ENCODE measurements around the gene CLIC5.

CLIC5 gene

DNA sequence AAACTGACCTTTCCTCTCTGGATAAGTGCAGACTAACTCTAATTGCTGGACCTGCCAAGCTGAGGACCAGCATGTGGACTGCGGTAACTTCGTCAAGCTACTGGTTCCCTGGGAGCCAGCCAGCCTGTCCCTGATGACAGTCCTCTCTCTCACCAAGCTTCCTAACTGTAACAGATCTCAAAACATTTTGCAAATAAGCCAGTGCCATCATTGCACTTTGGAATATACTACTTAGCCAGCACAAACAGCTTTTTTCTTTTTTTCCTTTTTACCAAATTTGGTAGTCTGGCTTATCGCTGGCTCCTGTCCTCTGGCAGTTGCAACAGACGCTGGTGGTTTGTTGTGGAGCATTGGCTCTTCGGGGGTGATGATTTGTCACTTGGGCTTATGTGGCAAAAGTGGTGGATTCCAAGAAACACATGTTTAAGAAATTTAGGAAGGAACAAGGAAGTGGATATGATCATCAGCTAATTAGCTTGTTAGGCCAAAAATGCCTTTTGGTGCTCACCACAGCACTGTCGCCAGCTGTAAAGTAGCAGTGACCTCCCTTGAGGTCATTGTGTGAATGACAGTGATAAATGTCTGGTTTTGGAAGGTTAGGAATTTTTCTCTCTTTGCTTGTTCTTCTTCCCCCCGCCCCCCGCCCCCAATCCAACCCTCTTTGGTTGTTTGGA, 171.7 kb downstream of the CLIC5 start:
- DNase-seq (ENCODE audit: low spot score) = no peak

DNA sequence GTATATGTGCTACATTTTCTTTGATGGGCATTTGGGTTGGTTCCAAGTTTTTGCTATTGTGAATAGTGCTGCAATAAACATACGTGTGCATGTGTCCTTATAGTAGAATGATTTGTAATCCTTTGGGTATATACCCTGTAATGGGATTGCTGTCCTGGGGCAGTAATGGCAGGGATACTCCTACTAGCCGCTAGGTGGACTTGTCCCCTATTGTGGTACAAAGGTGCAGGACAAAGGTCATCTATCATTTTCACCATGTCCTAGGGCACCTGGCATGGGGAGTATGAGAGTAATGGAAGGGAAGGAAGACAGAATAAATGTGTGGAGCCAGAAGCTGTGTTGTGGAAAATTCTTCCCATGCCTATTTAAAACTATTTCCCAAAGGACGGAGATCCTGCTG, 174.6 kb downstream of the CLIC5 start:
- no peak for DNase-seq (ENCODE audit: low spot score)

DNA sequence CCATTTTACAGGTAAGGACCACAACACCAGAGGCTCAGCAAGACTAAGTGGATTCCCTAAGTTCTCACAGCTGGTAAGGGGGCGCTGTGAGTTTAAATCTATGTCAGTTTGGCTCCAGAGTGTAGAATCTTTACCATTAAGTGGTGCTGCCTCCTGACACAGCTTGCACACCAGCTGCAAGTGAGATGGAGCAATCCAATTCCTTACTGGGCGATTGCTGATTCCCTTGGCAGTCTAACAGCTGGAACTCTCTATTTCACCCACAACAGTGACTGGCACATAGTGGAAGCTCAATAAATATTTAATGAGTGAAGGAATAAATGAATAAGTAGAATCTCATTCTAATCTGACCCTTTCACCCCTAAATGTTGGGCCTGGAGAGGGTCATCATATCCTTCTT, 176.7 kb downstream of the CLIC5 start:
- DNase-seq (ENCODE audit: low spot score) = no peak

DNA sequence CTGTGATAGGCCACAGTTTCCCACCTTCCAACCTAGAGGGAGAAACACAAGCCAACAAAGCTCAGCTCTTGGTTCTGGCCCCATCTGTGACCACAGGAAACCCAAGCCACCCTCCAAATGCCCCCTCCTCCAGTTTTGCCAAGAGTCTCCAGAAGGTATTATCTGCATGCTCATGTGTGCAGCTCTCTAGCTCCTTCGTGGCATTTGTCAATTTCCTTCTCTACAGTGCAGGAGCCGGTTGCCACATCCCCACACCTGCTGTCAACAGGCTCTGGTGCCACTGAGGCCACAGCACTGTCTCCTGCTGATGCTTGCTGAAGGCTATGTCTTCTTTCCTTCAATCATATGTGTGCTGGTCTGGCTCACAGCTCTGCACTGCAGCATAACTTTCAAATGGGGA, 177.2 kb downstream of the CLIC5 start:
- no peak for DNase-seq (ENCODE audit: low spot score)

GRCh38 chr6:45837541-45838200, 178.0 kb downstream of the CLIC5 start:
- DNase-seq (ENCODE audit: low spot score) = no peak

GRCh38 chr6:45836984-45837383, 178.7 kb downstream of the CLIC5 start:
- no peak for DNase-seq (ENCODE audit: low spot score)

DNA sequence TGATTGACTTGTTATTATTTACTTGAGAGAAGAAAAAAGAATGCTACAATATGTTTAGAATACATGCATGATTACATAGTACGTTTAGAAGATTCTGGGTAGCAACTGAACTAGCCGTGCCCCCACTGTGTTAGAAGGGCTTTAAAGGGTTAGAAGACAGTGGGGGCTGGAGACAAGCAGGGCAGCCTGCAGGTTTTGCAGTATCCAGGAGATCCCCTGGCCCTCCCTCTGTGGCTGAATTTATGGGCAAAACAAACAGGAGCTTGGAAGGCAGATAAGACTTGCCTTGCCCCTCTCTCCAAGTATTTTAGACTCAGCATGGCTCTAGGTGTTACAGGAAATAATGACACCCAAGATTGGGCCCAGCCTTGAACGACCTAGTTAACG, 179.2 kb downstream of the CLIC5 start:
- DNase-seq (ENCODE audit: low spot score) = no peak

GRCh38 chr6:45835721-45836437, 179.8 kb downstream of the CLIC5 start:
- no peak for DNase-seq (ENCODE audit: low spot score)

- no peak for DNase-seq (ENCODE audit: low spot score)
Measured at GRCh38 chr6:45832063-45832462, 183.6 kb downstream of the CLIC5 start.

Measured in RKO (cell line).